GM18861 (cell line): Measurements from ENCODE around the gene BEX2.

Experiments
- ATAC-seq: cut with Tn5 transposase; IDR thresholded peaks from one replicate; pipeline ENCODE4 v1.9.1; 2021; ENCODE audit not compliant: unreplicated experiment

The BEX2 gene

GRCh38 chrX:103274284-103274683 is 36.5 kb downstream of the BEX2 start:
- no peak for ATAC-seq
